Liver (tissue), 9 donors: ENCODE data around the gene WNK2. TPM values are rescaled to one million over a fixed set of nuclear protein-coding genes. Genes with fewer than 3 reads are reported as not detected.

Source experiments
- DNase-seq: peaks from one replicate; pipeline ENCODE4 v3.0.0-alpha.2; 2017; ENCODE audit warnings: low spot score
- H3K27ac ChIP-seq, 2 donors: one replicate each; pipeline ENCODE4 v1.7.0; 2013; ENCODE audit warnings: inconsistent platforms in 2 of 2, low read length in 2 of 2, control low read depth in 1 of 2, low read depth in 1 of 2, mild to moderate bottlenecking in 1 of 2
- H3K27me3 ChIP-seq, 4 donors: one replicate each; pipeline versions ENCODE4 v1.6.1 to v1.7.0; 2013; ENCODE audit warnings: low read length in 3 of 4, inconsistent platforms in 1 of 4, mild to moderate bottlenecking in 1 of 4, moderate library complexity in 1 of 4; ENCODE audit not compliant: control insufficient read depth in 4 of 4, insufficient read depth in 4 of 4
- H3K36me3 ChIP-seq, 4 donors: one replicate each; pipeline versions ENCODE4 v1.6.1 to v1.7.0; 2013; ENCODE audit warnings: low read length in 3 of 4, mild to moderate bottlenecking in 3 of 4, low read depth in 1 of 4, moderate library complexity in 1 of 4; ENCODE audit not compliant: control insufficient read depth in 4 of 4, insufficient read depth in 3 of 4
- H3K4me1 ChIP-seq, 4 donors: one replicate each; pipeline versions ENCODE4 v1.6.1 to v1.7.0; 2013; ENCODE audit warnings: low read length in 3 of 4, mild to moderate bottlenecking in 3 of 4, moderate library complexity in 1 of 4; ENCODE audit not compliant: control insufficient read depth in 4 of 4, insufficient read depth in 4 of 4
- H3K4me3 ChIP-seq, 3 donors: one replicate each; pipeline versions ENCODE4 v1.6.1 to v1.7.0; 2013; ENCODE audit warnings: low read length in 3 of 3, control low read depth in 1 of 3, low read depth in 1 of 3, mild to moderate bottlenecking in 1 of 3
- H3K9ac ChIP-seq, 2 donors: one replicate each; pipeline ENCODE4 v1.7.0; 2013; ENCODE audit warnings: low read length in 2 of 2, mild to moderate bottlenecking in 2 of 2, moderate library complexity in 2 of 2, control low read depth in 1 of 2, low read depth in 1 of 2
- H3K9me3 ChIP-seq, 4 donors: one replicate each; pipeline versions ENCODE4 v1.6.1 to v1.7.0; 2013; ENCODE audit warnings: low read length in 3 of 4; ENCODE audit not compliant: control insufficient read depth in 4 of 4
- ATF3 ChIP-seq: IDR thresholded peaks from 2 replicates; pipeline ENCODE4 v1.6.1; 2016; ENCODE audit warnings: antibody characterized with exemption
- CTCF ChIP-seq: fragments of 150-350 bp; IDR thresholded peaks from 2 replicates; pipeline ENCODE4 v1.5.1; 2017; ENCODE audit warnings: improper control_type of control experiment, low read depth, low read length; ENCODE audit not compliant: missing input control
- EGR1 ChIP-seq, 2 donors: IDR thresholded peaks; 2 replicates each; pipeline ENCODE4 v1.6.1; 2016 to 2018; ENCODE audit warnings: antibody characterized with exemption in 2 of 2, low read depth in 2 of 2
- FOXA1 ChIP-seq: IDR thresholded peaks from 2 replicates; pipeline ENCODE4 v1.6.1; 2016; ENCODE audit warnings: antibody characterized with exemption
- FOXA2 ChIP-seq: IDR thresholded peaks from 2 replicates; pipeline ENCODE4 v1.6.1; 2016; ENCODE audit warnings: antibody characterized with exemption
- GABPA ChIP-seq, 2 donors: IDR thresholded peaks in 1 of 2; conservative IDR thresholded peaks in 1 of 2; 2 replicates each; pipeline ENCODE4 v1.6.1; 2016; ENCODE audit warnings: antibody characterized with exemption in 2 of 2, mild to moderate bottlenecking in 1 of 2, moderate library complexity in 1 of 2
- HNF4A ChIP-seq, 2 donors: conservative IDR thresholded peaks; 2 replicates each; pipeline ENCODE4 v1.6.1; 2016; ENCODE audit warnings: antibody characterized with exemption in 2 of 2, mild to moderate bottlenecking in 2 of 2
- HNF4G ChIP-seq: IDR thresholded peaks from 2 replicates; pipeline ENCODE4 v1.6.1; 2016; ENCODE audit warnings: antibody characterized with exemption
- JUND ChIP-seq, 2 donors: IDR thresholded peaks; 2 replicates each; pipeline ENCODE4 v1.6.1; 2016; ENCODE audit warnings: antibody characterized with exemption in 2 of 2
- MAX ChIP-seq: IDR thresholded peaks from 2 replicates; pipeline ENCODE4 v1.6.1; 2016; ENCODE audit warnings: antibody characterized with exemption
- RAD21 ChIP-seq, 2 donors: IDR thresholded peaks; 2 replicates each; pipeline ENCODE4 v1.6.1; 2016; ENCODE audit warnings: antibody characterized with exemption in 2 of 2, mild to moderate bottlenecking in 2 of 2
- REST ChIP-seq: IDR thresholded peaks from 2 replicates; pipeline ENCODE4 v1.6.1; 2016; ENCODE audit warnings: antibody characterized with exemption, mild to moderate bottlenecking
- RXRA ChIP-seq, 2 donors: IDR thresholded peaks; 2 replicates each; pipeline ENCODE4 v1.6.1; 2017 to 2018; ENCODE audit warnings: antibody characterized with exemption in 2 of 2, mild to moderate bottlenecking in 1 of 2
- SP1 ChIP-seq: IDR thresholded peaks from 2 replicates; pipeline ENCODE4 v1.6.1; 2018; ENCODE audit warnings: antibody characterized with exemption, mild to moderate bottlenecking
- TAF1 ChIP-seq: conservative IDR thresholded peaks from 2 replicates; pipeline ENCODE4 v1.6.1; 2016; ENCODE audit warnings: antibody characterized with exemption, mild to moderate bottlenecking
- YY1 ChIP-seq: IDR thresholded peaks from 2 replicates; pipeline ENCODE4 v1.6.1; 2016; ENCODE audit warnings: antibody characterized with exemption, mild to moderate bottlenecking
- ZBTB33 ChIP-seq: IDR thresholded peaks from 2 replicates; pipeline ENCODE4 v1.6.1; 2016; ENCODE audit warnings: antibody characterized with exemption
- WGBS: extraction: QIAGEN DNeasy Blood & Tissue Kit; methylation state at CpG from one replicate; pipeline ENCODE4 v1.1.7; 2013; 5-methylcytosine and 5-hydroxymethylcytosine counted together
- polyA plus RNA-seq, 2 donors: library from polyadenylated mRNA; stranded (reverse) in 1 of 2; unstranded in 1 of 2; fragments of 200-250 nt in 1 of 2; fragments of >200 nt in 1 of 2; fragmentation: Nextera tagmentation in 1 of 2; extraction: Ambion mirVana in 1 of 2; gene quantifications; one replicate each; pipeline versions ENCODE4 v1.2.1 to v1.2.3, GENCODE V29; 2013 to 2015
- total RNA-seq, 2 donors: library from RNA; depleted of rRNA; stranded (reverse); fragments of >200 nt; gene quantifications; one replicate each; pipeline ENCODE4 v1.2.3, GENCODE V29; 2014
- donor health status: healthy.
- donor health status: healthy.
- donor health status: healthy.
- donor health status: healthy.
- donor health status: healthy.

Gene WNK2
- total and polyA plus RNA-seq, 4 donors = 0.65 to 4.4 (median 1.7) TPM

GRCh38 chr9:93254806-93255493 lies 71.0 kb downstream of the WNK2 start (continued):
- TF ChIP-seq ZBTB33 (no peak), HNF4G (no peak), RXRA (IDR thresholded peaks at IDR 0.05) (no peak)

- H3K27me3 ChIP-seq = no peaks in the 10 kb centered on the region
- no peak for DNase-seq
- WGBS = 90% methylated on average over 7 of the region's 7 CpGs
- no peaks in the 10 kb centered on the region for H3K36me3 ChIP-seq
- no peak overlapping the region for H3K9ac ChIP-seq
- TF ChIP-seq CTCF (no peak), RAD21 (IDR thresholded peaks at IDR 0.05) (no peak), RXRA (IDR thresholded peaks at IDR 0.05) (no peak), EGR1 (IDR thresholded peaks at IDR 0.05; ENCODE audit: low read depth in 2 of 2) (no peak), HNF4G (no peak), FOXA2 (no peak), FOXA1 (no peak), JUND (IDR thresholded peaks at IDR 0.05) (no peak), ATF3 (no peak), MAX (no peak), YY1 (no peak), HNF4A (conservative IDR thresholded peaks at IDR 0.05) (no peak), TAF1 (no peak), SP1 (no peak), REST (no peak), GABPA (IDR thresholded peaks at IDR 0.05 in 1 of 2, conservative IDR thresholded peaks at IDR 0.05 in 1 of 2) (no peak)
- no peaks in the 10 kb centered on the region for H3K4me1 ChIP-seq
- no peak overlapping the region for H3K4me3 ChIP-seq
- H3K9me3 ChIP-seq = no peaks in the 10 kb centered on the region
- no peak overlapping the region for H3K27ac ChIP-seq
Observed at GRCh38 chr9:93255494-93255867, 71.5 kb downstream of the WNK2 start.
